Kidney (tissue), 14 donors: Measurements from ENCODE around the gene MAU2. TPM values are rescaled to one million over a fixed set of nuclear protein-coding genes. Genes with fewer than 3 reads are reported as not detected.

Source experiments
- DNase-seq, 5 donors: peaks; one replicate each; pipeline ENCODE4 v3.0.0-alpha.2; 2013 to 2020
- FAIRE-seq: peaks from 2 replicates; lab custom pipeline; 2012; peaks lifted over from hg19 to GRCh38; lab: Jason Lieb, UNC
- H3K27ac ChIP-seq, 2 donors: one replicate each; pipeline ENCODE4 v1.7.0; 2013; ENCODE audit warnings: low read depth in 2 of 2, low read length in 2 of 2, inconsistent platforms in 1 of 2
- H3K27me3 ChIP-seq: one replicate; pipeline ENCODE4 v1.7.1; 2013; ENCODE audit warnings: low read length, inconsistent platforms; ENCODE audit not compliant: control insufficient read depth, insufficient read depth
- H3K36me3 ChIP-seq, 3 donors: one replicate each; pipeline versions ENCODE4 v1.7.0 to v1.7.1; 2013; ENCODE audit warnings: low read length in 3 of 3, control low read depth in 1 of 3, inconsistent platforms in 1 of 3; ENCODE audit not compliant: insufficient read depth in 3 of 3, control insufficient read depth in 2 of 3
- H3K4me1 ChIP-seq, 3 donors: one replicate each; pipeline versions ENCODE4 v1.7.0 to v1.7.1; 2013; ENCODE audit warnings: low read length in 3 of 3, inconsistent platforms in 1 of 3, low read depth in 1 of 3; ENCODE audit not compliant: control insufficient read depth in 2 of 3, insufficient read depth in 2 of 3
- H3K4me3 ChIP-seq, 3 donors: one replicate each; pipeline versions ENCODE4 v1.7.0 to v1.8.1; 2013; ENCODE audit warnings: low read length in 3 of 3, control low read depth in 1 of 3, inconsistent platforms in 1 of 3
- H3K9ac ChIP-seq, 3 donors: one replicate each; pipeline versions ENCODE4 v1.7.0 to v1.7.1; 2013; ENCODE audit warnings: low read length in 3 of 3, control low read depth in 1 of 3, inconsistent platforms in 1 of 3
- H3K9me3 ChIP-seq, 3 donors: one replicate each; pipeline versions ENCODE4 v1.7.0 to v1.7.1; 2013; ENCODE audit warnings: low read length in 3 of 3, control low read depth in 1 of 3, inconsistent platforms in 1 of 3; ENCODE audit not compliant: control insufficient read depth in 2 of 3, insufficient read depth in 1 of 3
- CTCF ChIP-seq: IDR thresholded peaks from 3 replicates; pipeline ENCODE4 v1.5.1; 2012; ENCODE audit warnings: mild to moderate bottlenecking, moderate library complexity, borderline replicate concordance; ENCODE audit not compliant: insufficient read depth; ENCODE audit errors: extremely low read depth
- intact Hi-C: fragments of 100-400 bp; cut with DNase I; formaldehyde crosslinking; loops from one replicate; pipeline ENCODE4 v1.11.1; 2022
- polyA plus RNA-seq: library from polyadenylated mRNA; stranded (reverse); fragments of 350-450 nt; fragmentation: Illumina TruSeq; extraction: RNeasy Lipid Tissue Mini Kit (QIAGEN cat#74804); gene quantifications from one replicate; pipeline ENCODE4 v1.2.3, GENCODE V29; 2014; ENCODE audit warnings: low read depth, low replicate concordance; ENCODE audit not compliant: insufficient read depth
- total RNA-seq: library from RNA; stranded (reverse); fragmentation: NEBNext Ultra II Directional; extraction: Animal tissue kit (Norgen Biotek cat#: 25700); gene quantifications from one replicate; pipeline ENCODE4 v1.2.1, GENCODE V29; 2021
- donor health status: control.
- donor health status: control.
- donor health status: control.
- donor health status: control.
- donor health status: control.
- donor health status: DM: yes; HTN: yes; CAD: no.
- donor health status: Normal renal cell carcinoma (clear cell type).

Gene MAU2
- total and polyA plus RNA-seq, 2 donors from 2014 or later, result 12.3 to 69.8 TPM

- Histone ChIP-seq H3K27ac (no peak overlapping the region), H3K27me3 (no peaks in the 10 kb centered on the region), H3K4me3 (no peak overlapping the region), H3K9me3 (no peaks in the 10 kb centered on the region), H3K9ac (no peak overlapping the region), H3K36me3 (no peaks in the 10 kb centered on the region), H3K4me1 (peaks cover 0 to 12% (median 7%) of the 10 kb centered on the region in 3 donors)
- intact Hi-C loops, result no loop called here
- FAIRE-seq, result no peak
- peak in 1 of 5 donors; percentile 30 for DNase-seq
- no peak for TF ChIP-seq CTCF
These were observed 61.5 kb downstream of the MAU2 start for GRCh38 chr19:19382118-19382517.

GRCh38 chr19:19384486-19384885 is 63.9 kb downstream of the MAU2 start:
- peak overlapping the region in 1 of 3 donors; percentile 71 for H3K9ac ChIP-seq
- H3K9me3 ChIP-seq, result no peaks in the 10 kb centered on the region
- H3K4me1 ChIP-seq, result peaks cover 5 to 23% (median 14%) of the 10 kb centered on the region in 3 donors
- intact Hi-C loops, result no loop called here
- H3K4me3 ChIP-seq, result peak overlapping the region in 2 of 3 donors; percentile 3 to 60
- peak in 1 of 5 donors; percentile 74 for DNase-seq
- no peaks in the 10 kb centered on the region for H3K27me3 ChIP-seq
- no peak overlapping the region for H3K27ac ChIP-seq
- no peak for TF ChIP-seq CTCF
- FAIRE-seq, result no peak
- no peaks in the 10 kb centered on the region for H3K36me3 ChIP-seq

- peak overlapping the region; percentile 3 to 81 (median 33) for H3K4me3 ChIP-seq
- H3K27ac ChIP-seq, result peak overlapping the region in 1 of 2 donors; percentile 5
- no peaks in the 10 kb centered on the region for H3K27me3 ChIP-seq
- DNase-seq (peak; percentile 100), FAIRE-seq (peak; percentile 97)
- H3K36me3 ChIP-seq, result no peaks in the 10 kb centered on the region
- H3K9ac ChIP-seq, result peak overlapping the region in 2 of 3 donors; percentile 16 to 71
- intact Hi-C loops, result no loop called here
- H3K4me1 ChIP-seq, result peaks cover 5 to 29% (median 22%) of the 10 kb centered on the region in 3 donors
- no peaks in the 10 kb centered on the region for H3K9me3 ChIP-seq
- no peak for TF ChIP-seq CTCF
These were observed 64.7 kb downstream of the MAU2 start for GRCh38 chr19:19385131-19385895.
